ENCODE measurements around the gene XKR7. TPM values are rescaled to one million over a fixed set of nuclear protein-coding genes. Genes with fewer than 3 reads are reported as not detected.

Gene XKR7
- total and polyA plus RNA-seq, 2 donors (not counting 3 experiments of a cell fraction or from before 2014, with no cell fraction given), result 0.04 TPM; not detected in 1

DNA sequence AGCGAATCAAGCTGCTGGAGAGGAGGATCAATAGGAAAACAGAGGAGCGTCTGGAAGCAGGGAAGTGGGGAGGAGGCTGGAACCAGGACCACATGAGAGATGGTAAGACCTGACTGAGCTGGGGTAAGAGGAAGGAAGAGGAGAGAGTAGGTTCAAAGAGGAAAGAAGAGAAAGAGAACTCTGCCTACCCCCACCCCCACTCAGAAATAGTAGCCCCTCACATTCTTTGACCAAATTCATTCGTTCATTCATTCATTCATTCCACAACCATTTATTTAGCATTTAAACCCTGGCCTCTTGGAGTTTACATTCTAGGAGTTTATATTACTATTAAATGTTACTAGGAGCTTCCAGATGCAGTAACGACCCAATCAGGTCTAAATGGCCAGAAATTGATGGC, 68.3 kb downstream of the XKR7 start:
- CTCF ChIA-PET, result interaction anchor here (1.2 to 10.3 kb wide), 6 partner anchors 55 to 616 kb away, joined by 3 to 243 read pairs (median 6); partner anchors contain the start of gene PDRG1
- Histone ChIP-seq H4K20me1 (replicated peaks; ENCODE audit: control insufficient read depth, extremely low read depth, insufficient read depth, low read length) (no peaks in the 10 kb centered on the region), H3K79me2 (ENCODE audit: control insufficient read depth, insufficient read depth, low read length) (no peaks in the 10 kb centered on the region), H2AFZ (ENCODE audit: low read depth, low read length) (no peak overlapping the region), H3K4me1 (ENCODE audit: control insufficient read depth, extremely low read depth, insufficient read depth, low read length) (no peaks in the 10 kb centered on the region), H3K27me3 (ENCODE audit: control insufficient read depth in 2 of 2, insufficient read depth in 2 of 2, low read length in 2 of 2) (peaks cover 6 to 16% of the 10 kb centered on the region in 2 experiments), H3K4me3 (replicated peaks in 1 of 3; ENCODE audit: insufficient read depth in 1 of 3, low read depth in 1 of 3, low read length in 3 of 3) (no peak overlapping the region), H3K9me1 (replicated peaks; ENCODE audit: control insufficient read depth, extremely low read depth, insufficient read depth, low read length) (no peaks in the 10 kb centered on the region), H3K27ac (ENCODE audit: insufficient read depth, low read depth, low read length) (no peak overlapping the region), H3K9ac (replicated peaks; ENCODE audit: extremely low read depth, insufficient read depth, low read length) (no peak overlapping the region), H3K36me3 (ENCODE audit: control insufficient read depth in 2 of 2, extremely low read depth in 1 of 2, insufficient read depth in 2 of 2, low read length in 2 of 2) (no peaks in the 10 kb centered on the region), H3K9me3 (replicated peaks; ENCODE audit: control insufficient read depth, insufficient read depth, low read length) (no peaks in the 10 kb centered on the region), H3K4me2 (ENCODE audit: insufficient read depth, low read length) (no peak overlapping the region)
- POLR2A ChIA-PET, result no interaction called here
- no peak for TF ChIP-seq EZH2 (IDR thresholded peaks at IDR 0.05; ENCODE audit: borderline replicate concordance, low read depth, low read length, severe bottlenecking)
- no peak for TF ChIP-seq POLR2AphosphoS5 (IDR thresholded peaks at IDR 0.05; ENCODE audit: insufficient read depth, low read depth, low read length)
- no peak for TF ChIP-seq MYC (IDR thresholded peaks at IDR 0.05; ENCODE audit: low read depth, low read length)
- TF ChIP-seq, protein P1, sequence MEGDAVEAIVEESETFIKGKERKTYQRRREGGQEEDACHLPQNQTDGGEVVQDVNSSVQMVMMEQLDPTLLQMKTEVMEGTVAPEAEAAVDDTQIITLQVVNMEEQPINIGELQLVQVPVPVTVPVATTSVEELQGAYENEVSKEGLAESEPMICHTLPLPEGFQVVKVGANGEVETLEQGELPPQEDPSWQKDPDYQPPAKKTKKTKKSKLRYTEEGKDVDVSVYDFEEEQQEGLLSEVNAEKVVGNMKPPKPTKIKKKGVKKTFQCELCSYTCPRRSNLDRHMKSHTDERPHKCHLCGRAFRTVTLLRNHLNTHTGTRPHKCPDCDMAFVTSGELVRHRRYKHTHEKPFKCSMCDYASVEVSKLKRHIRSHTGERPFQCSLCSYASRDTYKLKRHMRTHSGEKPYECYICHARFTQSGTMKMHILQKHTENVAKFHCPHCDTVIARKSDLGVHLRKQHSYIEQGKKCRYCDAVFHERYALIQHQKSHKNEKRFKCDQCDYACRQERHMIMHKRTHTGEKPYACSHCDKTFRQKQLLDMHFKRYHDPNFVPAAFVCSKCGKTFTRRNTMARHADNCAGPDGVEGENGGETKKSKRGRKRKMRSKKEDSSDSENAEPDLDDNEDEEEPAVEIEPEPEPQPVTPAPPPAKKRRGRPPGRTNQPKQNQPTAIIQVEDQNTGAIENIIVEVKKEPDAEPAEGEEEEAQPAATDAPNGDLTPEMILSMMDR (IDR thresholded peaks at IDR 0.05; ENCODE audit: extremely low read depth in 1 of 2, insufficient read depth in 1 of 2, low read depth in 1 of 2, low read length in 2 of 2), result no peak
- TF ChIP-seq FOS (IDR thresholded peaks at IDR 0.05; ENCODE audit: borderline replicate concordance, insufficient read depth, low read length), result no peak
- no peak for TF ChIP-seq GATA2 (IDR thresholded peaks at IDR 0.05; ENCODE audit: insufficient read depth, insufficient read length, low read depth, low read length)
- no peak for TF ChIP-seq JUN (IDR thresholded peaks at IDR 0.05; ENCODE audit: borderline replicate concordance, insufficient read depth, insufficient read length, low read depth)
- no peak for TF ChIP-seq POLR2A (IDR thresholded peaks at IDR 0.05; ENCODE audit: low read depth, low read length)
- TF ChIP-seq, protein P2, sequence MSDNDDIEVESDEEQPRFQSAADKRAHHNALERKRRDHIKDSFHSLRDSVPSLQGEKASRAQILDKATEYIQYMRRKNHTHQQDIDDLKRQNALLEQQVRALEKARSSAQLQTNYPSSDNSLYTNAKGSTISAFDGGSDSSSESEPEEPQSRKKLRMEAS (IDR thresholded peaks at IDR 0.05; ENCODE audit: insufficient read depth, insufficient read length), result no peak
- DNase-seq (ENCODE audit: low read depth, low spot score) (no peak), FAIRE-seq (no peak)
- intact Hi-C loops (cut with micrococcal nuclease), result no loop called here
- dilution Hi-C loops (cut with MboI; ENCODE audit: extremely low pct_ligation_motif_present, low sequenced_read_pairs), result no loop called here
- BruUV-seq (replicated peaks), result no TSS peak
